GM11168 (cell line): Measurements from ENCODE around the gene HNF1A.

Source experiments
- in situ Hi-C: fragments of 300-500 bp; cut with MboI; formaldehyde crosslinking; loops from one replicate; pipeline ENCODE4 v1.12.0; 2022; ENCODE audit warnings: low sequenced_read_pairs; ENCODE audit not compliant: unreplicated experiment

The HNF1A gene

GRCh38 chr12:120983759-120984158 lies 5.4 kb downstream of the HNF1A start:
- in situ Hi-C loops = no loop called here

GRCh38 chr12:120984351-120984898 lies 6.1 kb downstream of the HNF1A start:
- in situ Hi-C loops = no loop called here

- in situ Hi-C loops = no loop called here
Measured at GRCh38 chr12:120988234-120988633, 9.9 kb downstream of the HNF1A start.

- in situ Hi-C loops = no loop called here
Measured at GRCh38 chr12:120988658-120989057, 10.3 kb downstream of the HNF1A start.

GRCh38 chr12:120989687-120990086 lies 11.3 kb downstream of the HNF1A start:
- in situ Hi-C loops = no loop called here

GRCh38 chr12:120990487-120991055 lies 12.2 kb downstream of the HNF1A start:
- in situ Hi-C loops = no loop called here

GRCh38 chr12:120991965-120992364 lies 13.6 kb downstream of the HNF1A start:
- in situ Hi-C loops = no loop called here

- in situ Hi-C loops = no loop called here
Measured at GRCh38 chr12:120992989-120993388, 14.6 kb downstream of the HNF1A start.

- in situ Hi-C loops = no loop called here
Measured at GRCh38 chr12:120993496-120993895, 15.2 kb downstream of the HNF1A start.

GRCh38 chr12:120994059-120994458 lies 15.7 kb downstream of the HNF1A start:
- in situ Hi-C loops = no loop called here

GRCh38 chr12:120994589-120995337 lies 16.4 kb downstream of the HNF1A start:
- in situ Hi-C loops = no loop called here

GRCh38 chr12:120996133-120996746 lies 17.9 kb downstream of the HNF1A start:
- in situ Hi-C loops = no loop called here

GRCh38 chr12:120997448-120997847 lies 19.1 kb downstream of the HNF1A start:
- in situ Hi-C loops = no loop called here

- in situ Hi-C loops = no loop called here
Measured at GRCh38 chr12:120998435-120998834, 20.1 kb downstream of the HNF1A start.

GRCh38 chr12:120999191-121000120 lies 21.1 kb downstream of the HNF1A start:
- in situ Hi-C loops = no loop called here

- in situ Hi-C loops = no loop called here
Measured at GRCh38 chr12:121000530-121000929, 22.2 kb downstream of the HNF1A start.

- in situ Hi-C loops = no loop called here
Measured at GRCh38 chr12:121001060-121001459, 22.7 kb downstream of the HNF1A start.

- in situ Hi-C loops = no loop called here
Measured at GRCh38 chr12:121001841-121002483, 23.6 kb downstream of the HNF1A start.

- in situ Hi-C loops = no loop called here
Measured at GRCh38 chr12:121003650-121004049, 25.3 kb downstream of the HNF1A start.
